SK-N-SH treated with all-trans-retinoic acid at 6 μM for 48 hours (cell line): ENCODE measurements around the gene HERC2.

Experiments used
- ARNTL ChIP-seq: fragments of 450-650 bp; formaldehyde crosslinking; IDR thresholded peaks from 2 replicates; pipeline ENCODE4 v1.5.0; 2020; ENCODE audit warnings: low read depth, mild to moderate bottlenecking, moderate library complexity, borderline replicate concordance
- BACH2 ChIP-seq: fragments of 250-450 bp; sonication (Bioruptor Pico); IDR thresholded peaks from 2 replicates; pipeline ENCODE4 v1.9.0; 2021; ENCODE audit warnings: mild to moderate bottlenecking, borderline replicate concordance
- ESRRG ChIP-seq: fragments of 250-450 bp; sonication (Bioruptor Pico); IDR thresholded peaks from 2 replicates; pipeline ENCODE4 v1.6.1; 2021; ENCODE audit warnings: mild to moderate bottlenecking
- GLIS3 ChIP-seq: fragments of 250-450 bp; sonication (Bioruptor Pico); IDR thresholded peaks from 2 replicates; pipeline ENCODE4 v1.5.0; 2020; ENCODE audit warnings: mild to moderate bottlenecking, moderate library complexity
- PATZ1 ChIP-seq: fragments of 250-450 bp; sonication (Bioruptor Pico); IDR thresholded peaks from 2 replicates; pipeline ENCODE4 v1.8.0; 2020; ENCODE audit warnings: mild to moderate bottlenecking, moderate library complexity, borderline replicate concordance
- PPARA ChIP-seq: fragments of 250-450 bp; sonication (Bioruptor Pico); IDR thresholded peaks from 2 replicates; pipeline ENCODE4 v1.5.0; 2020; ENCODE audit warnings: mild to moderate bottlenecking, borderline replicate concordance
- SNAI2 ChIP-seq: fragments of 250-450 bp; sonication (Bioruptor Pico); IDR thresholded peaks from 2 replicates; pipeline ENCODE4 v1.5.0; 2020; ENCODE audit warnings: mild to moderate bottlenecking, moderate library complexity
- ZFP3 ChIP-seq: fragments of 250-450 bp; sonication (Bioruptor Pico); IDR thresholded peaks from 2 replicates; pipeline ENCODE4 v1.5.0; 2020; ENCODE audit warnings: mild to moderate bottlenecking, moderate library complexity
- ZNF70 ChIP-seq: fragments of 450-650 bp; formaldehyde crosslinking; IDR thresholded peaks from 2 replicates; pipeline ENCODE4 v1.5.0; 2020; ENCODE audit warnings: mild to moderate bottlenecking, moderate library complexity
- TF ChIP-seq, protein P1 (sequence below): fragments of 250-450 bp; sonication (Bioruptor Pico); IDR thresholded peaks from 2 replicates; pipeline ENCODE4 v1.5.1; 2021; ENCODE audit warnings: mild to moderate bottlenecking, moderate library complexity
- TF ChIP-seq, protein P2 (sequence below): fragments of 250-450 bp; sonication (Bioruptor Pico); IDR thresholded peaks from 2 replicates; pipeline ENCODE4 v1.5.1; 2020; ENCODE audit warnings: low read depth, mild to moderate bottlenecking, moderate library complexity
- TF ChIP-seq, protein P3 (sequence below): fragments of 250-450 bp; sonication (Bioruptor Pico); IDR thresholded peaks from 2 replicates; pipeline ENCODE4 v1.5.0; 2020; ENCODE audit warnings: mild to moderate bottlenecking, moderate library complexity

- TF ChIP-seq, protein P1, sequence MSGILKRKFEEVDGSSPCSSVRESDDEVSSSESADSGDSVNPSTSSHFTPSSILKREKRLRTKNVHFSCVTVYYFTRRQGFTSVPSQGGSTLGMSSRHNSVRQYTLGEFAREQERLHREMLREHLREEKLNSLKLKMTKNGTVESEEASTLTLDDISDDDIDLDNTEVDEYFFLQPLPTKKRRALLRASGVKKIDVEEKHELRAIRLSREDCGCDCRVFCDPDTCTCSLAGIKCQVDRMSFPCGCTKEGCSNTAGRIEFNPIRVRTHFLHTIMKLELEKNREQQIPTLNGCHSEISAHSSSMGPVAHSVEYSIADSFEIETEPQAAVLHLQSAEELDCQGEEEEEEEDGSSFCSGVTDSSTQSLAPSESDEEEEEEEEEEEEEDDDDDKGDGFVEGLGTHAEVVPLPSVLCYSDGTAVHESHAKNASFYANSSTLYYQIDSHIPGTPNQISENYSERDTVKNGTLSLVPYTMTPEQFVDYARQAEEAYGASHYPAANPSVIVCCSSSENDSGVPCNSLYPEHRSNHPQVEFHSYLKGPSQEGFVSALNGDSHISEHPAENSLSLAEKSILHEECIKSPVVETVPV (CRISPR knock-in tag), result no peak
- no peak for TF ChIP-seq PATZ1 (CRISPR knock-in tag)
- TF ChIP-seq, protein P2, sequence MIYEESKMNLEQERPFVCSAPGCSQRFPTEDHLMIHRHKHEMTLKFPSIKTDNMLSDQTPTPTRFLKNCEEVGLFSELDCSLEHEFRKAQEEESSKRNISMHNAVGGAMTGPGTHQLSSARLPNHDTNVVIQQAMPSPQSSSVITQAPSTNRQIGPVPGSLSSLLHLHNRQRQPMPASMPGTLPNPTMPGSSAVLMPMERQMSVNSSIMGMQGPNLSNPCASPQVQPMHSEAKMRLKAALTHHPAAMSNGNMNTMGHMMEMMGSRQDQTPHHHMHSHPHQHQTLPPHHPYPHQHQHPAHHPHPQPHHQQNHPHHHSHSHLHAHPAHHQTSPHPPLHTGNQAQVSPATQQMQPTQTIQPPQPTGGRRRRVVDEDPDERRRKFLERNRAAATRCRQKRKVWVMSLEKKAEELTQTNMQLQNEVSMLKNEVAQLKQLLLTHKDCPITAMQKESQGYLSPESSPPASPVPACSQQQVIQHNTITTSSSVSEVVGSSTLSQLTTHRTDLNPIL (CRISPR knock-in tag), result no peak
- no peak for TF ChIP-seq ARNTL (CRISPR knock-in tag)
- TF ChIP-seq ZFP3, result no peak
- TF ChIP-seq BACH2 (CRISPR knock-in tag), result no peak
- no peak for TF ChIP-seq GLIS3 (CRISPR knock-in tag)
- no peak for TF ChIP-seq SNAI2 (CRISPR knock-in tag)
- TF ChIP-seq, protein P3, sequence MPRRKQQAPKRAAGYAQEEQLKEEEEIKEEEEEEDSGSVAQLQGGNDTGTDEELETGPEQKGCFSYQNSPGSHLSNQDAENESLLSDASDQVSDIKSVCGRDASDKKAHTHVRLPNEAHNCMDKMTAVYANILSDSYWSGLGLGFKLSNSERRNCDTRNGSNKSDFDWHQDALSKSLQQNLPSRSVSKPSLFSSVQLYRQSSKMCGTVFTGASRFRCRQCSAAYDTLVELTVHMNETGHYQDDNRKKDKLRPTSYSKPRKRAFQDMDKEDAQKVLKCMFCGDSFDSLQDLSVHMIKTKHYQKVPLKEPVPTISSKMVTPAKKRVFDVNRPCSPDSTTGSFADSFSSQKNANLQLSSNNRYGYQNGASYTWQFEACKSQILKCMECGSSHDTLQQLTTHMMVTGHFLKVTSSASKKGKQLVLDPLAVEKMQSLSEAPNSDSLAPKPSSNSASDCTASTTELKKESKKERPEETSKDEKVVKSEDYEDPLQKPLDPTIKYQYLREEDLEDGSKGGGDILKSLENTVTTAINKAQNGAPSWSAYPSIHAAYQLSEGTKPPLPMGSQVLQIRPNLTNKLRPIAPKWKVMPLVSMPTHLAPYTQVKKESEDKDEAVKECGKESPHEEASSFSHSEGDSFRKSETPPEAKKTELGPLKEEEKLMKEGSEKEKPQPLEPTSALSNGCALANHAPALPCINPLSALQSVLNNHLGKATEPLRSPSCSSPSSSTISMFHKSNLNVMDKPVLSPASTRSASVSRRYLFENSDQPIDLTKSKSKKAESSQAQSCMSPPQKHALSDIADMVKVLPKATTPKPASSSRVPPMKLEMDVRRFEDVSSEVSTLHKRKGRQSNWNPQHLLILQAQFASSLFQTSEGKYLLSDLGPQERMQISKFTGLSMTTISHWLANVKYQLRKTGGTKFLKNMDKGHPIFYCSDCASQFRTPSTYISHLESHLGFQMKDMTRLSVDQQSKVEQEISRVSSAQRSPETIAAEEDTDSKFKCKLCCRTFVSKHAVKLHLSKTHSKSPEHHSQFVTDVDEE (CRISPR knock-in tag), result no peak
- TF ChIP-seq ZNF70 (CRISPR knock-in tag), result no peak
- no peak for TF ChIP-seq PPARA (CRISPR knock-in tag)
- TF ChIP-seq ESRRG (CRISPR knock-in tag), result no peak
Measured at GRCh38 chr15:28110481-28110881, 211.5 kb downstream of the HERC2 start.
